Esophagus squamous epithelium (tissue), 5 donors: ENCODE results near the gene CCDC85C. TPM values are rescaled to one million over a fixed set of nuclear protein-coding genes. Genes with fewer than 3 reads are reported as not detected.

Experiments
- DNase-seq: peaks from one replicate; lab custom pipeline; 2025; lab: John Stamatoyannopoulos, UW
- H3K27ac ChIP-seq, 4 donors: fragments of 200-600 bp; sonication (generic); one replicate each; pipeline ENCODE4 v1.5.1; 2016 to 2019; ENCODE audit warnings: mild to moderate bottlenecking in 1 of 4
- H3K27me3 ChIP-seq, 4 donors: fragments of 200-600 bp; sonication (generic); 1 replicate in 3 of 4; 2 replicates in 1 of 4; pipeline versions ENCODE4 v1.5.1 to v1.6.0; 2017 to 2021; ENCODE audit warnings: antibody characterized with exemption in 1 of 4
- H3K36me3 ChIP-seq, 3 donors: fragments of 200-600 bp; sonication (generic); one replicate each; pipeline ENCODE4 v1.5.1; 2016 to 2019
- H3K4me1 ChIP-seq, 3 donors: fragments of 200-600 bp; sonication (generic); one replicate each; pipeline ENCODE4 v1.5.1; 2017 to 2019
- H3K4me3 ChIP-seq, 4 donors: fragments of 200-600 bp; sonication (generic); 1 replicate in 3 of 4; 2 replicates in 1 of 4; pipeline ENCODE4 v1.5.1; 2016 to 2019; ENCODE audit warnings: mild to moderate bottlenecking in 2 of 4, moderate library complexity in 1 of 4
- H3K9me3 ChIP-seq, 3 donors: fragments of 200-600 bp; sonication (generic); one replicate each; pipeline ENCODE4 v1.5.1; 2016 to 2019
- POLR2A ChIP-seq, 4 donors: fragments of 450-650 bp; IDR thresholded peaks; one replicate each; pipeline ENCODE4 v1.6.1; 2017; ENCODE audit warnings: antibody characterized with exemption in 4 of 4, mild to moderate bottlenecking in 4 of 4, moderate library complexity in 3 of 4
- WGBS, 2 donors: methylation state at CpG; one replicate each; pipeline ENCODE4 v1.1.5; 2018; 5-methylcytosine and 5-hydroxymethylcytosine counted together
- intact Hi-C: fragments of 100-400 bp; cut with DNase I; formaldehyde crosslinking; loops from one replicate; pipeline ENCODE4 v1.15.0; 2022
- total RNA-seq, 4 donors: library from RNA; depleted of rRNA; stranded (reverse); fragments of >200 nt; gene quantifications; one replicate each; pipeline ENCODE4 v1.1.0, GENCODE V29; 2016
- TF ChIP-seq, protein P1 (sequence below), 6 experiments: fragments of 450-650 bp in 4 of 6; fragments of 200-600 bp in 2 of 6; sonication (generic) in 2 of 6; IDR thresholded peaks; one replicate each; pipeline ENCODE4 v1.5.1; 2016 to 2019; ENCODE audit warnings: antibody characterized with exemption in 6 of 6, mild to moderate bottlenecking in 4 of 6, moderate library complexity in 4 of 6
- donor health status: DM: yes; HTN: yes; CAD: no.

Gene CCDC85C
- total RNA-seq, 4 donors from 2014 or later = 23.4 to 52.0 (median 27.1) TPM

DNA sequence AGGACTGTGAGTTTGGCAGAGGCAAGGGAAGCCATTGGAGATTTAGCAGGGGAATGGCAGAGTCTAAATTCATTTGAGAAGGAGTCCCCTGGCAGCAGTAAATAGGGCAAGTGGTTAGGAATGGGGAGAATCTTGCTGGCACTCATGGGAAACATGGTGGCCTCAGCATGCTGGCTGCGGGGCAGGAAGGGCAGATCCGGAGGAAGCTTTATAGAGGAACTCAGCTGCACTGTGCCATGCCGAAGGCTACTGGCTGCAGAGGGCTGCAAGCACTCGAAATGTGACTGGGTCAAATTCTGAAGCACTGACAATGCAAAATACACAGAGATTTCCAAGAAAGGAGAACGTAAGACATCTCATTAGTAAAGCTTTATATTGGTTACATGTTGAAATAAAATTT is 98.9 kb downstream of the CCDC85C start:
- no peak overlapping the region for H3K4me3 ChIP-seq
- peaks cover 32 to 100% (median 60%) of the 10 kb centered on the region in 3 donors for H3K36me3 ChIP-seq
- TF ChIP-seq, protein P1, sequence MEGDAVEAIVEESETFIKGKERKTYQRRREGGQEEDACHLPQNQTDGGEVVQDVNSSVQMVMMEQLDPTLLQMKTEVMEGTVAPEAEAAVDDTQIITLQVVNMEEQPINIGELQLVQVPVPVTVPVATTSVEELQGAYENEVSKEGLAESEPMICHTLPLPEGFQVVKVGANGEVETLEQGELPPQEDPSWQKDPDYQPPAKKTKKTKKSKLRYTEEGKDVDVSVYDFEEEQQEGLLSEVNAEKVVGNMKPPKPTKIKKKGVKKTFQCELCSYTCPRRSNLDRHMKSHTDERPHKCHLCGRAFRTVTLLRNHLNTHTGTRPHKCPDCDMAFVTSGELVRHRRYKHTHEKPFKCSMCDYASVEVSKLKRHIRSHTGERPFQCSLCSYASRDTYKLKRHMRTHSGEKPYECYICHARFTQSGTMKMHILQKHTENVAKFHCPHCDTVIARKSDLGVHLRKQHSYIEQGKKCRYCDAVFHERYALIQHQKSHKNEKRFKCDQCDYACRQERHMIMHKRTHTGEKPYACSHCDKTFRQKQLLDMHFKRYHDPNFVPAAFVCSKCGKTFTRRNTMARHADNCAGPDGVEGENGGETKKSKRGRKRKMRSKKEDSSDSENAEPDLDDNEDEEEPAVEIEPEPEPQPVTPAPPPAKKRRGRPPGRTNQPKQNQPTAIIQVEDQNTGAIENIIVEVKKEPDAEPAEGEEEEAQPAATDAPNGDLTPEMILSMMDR (IDR thresholded peaks at IDR 0.05) = no peak
- TF ChIP-seq POLR2A (IDR thresholded peaks at IDR 0.05) = no peak
- WGBS, 2 donors = 87 to 96% methylated on average over 5 of the region's 5 CpGs
- H3K27ac ChIP-seq = no peak overlapping the region
- no peaks in the 10 kb centered on the region for H3K27me3 ChIP-seq
- intact Hi-C loops = no loop called here
- H3K9me3 ChIP-seq = no peaks in the 10 kb centered on the region
- peaks cover 0 to 6% (median 0%) of the 10 kb centered on the region in 3 donors for H3K4me1 ChIP-seq
- DNase-seq = no peak

DNA sequence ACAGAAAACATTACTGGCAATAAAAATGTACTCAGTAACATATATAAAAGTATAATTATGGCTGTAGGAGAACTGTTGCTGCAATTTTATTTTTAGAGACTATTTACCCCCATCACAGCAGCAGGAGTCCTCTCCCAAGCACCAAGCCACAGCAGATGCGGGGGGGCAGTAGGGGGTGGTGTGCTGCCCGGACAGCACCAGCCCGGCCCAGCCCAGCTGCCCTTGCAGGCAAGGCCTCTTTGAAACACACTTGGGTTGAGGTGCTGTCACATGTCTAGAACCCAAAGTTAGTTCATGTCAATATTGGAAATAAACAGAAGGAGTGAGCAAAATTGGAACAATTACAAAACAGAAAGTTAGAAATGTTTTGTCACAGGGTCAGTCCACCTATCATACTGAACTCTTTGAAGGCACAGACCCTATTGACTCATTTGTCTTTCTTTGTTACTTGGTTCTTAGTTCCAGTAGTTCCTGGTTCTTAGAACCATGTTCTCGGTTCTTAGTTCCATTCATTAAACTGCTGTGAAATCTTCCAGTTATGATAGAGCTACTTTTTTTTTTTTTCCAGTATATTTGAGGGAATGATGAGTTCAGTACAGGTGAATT is 100.1 kb downstream of the CCDC85C start:
- WGBS, 2 donors = 84 to 87% methylated on average over 4 of the region's 4 CpGs
- H3K27ac ChIP-seq = no peak overlapping the region
- peaks cover 0 to 6% (median 0%) of the 10 kb centered on the region in 3 donors for H3K4me1 ChIP-seq
- no peaks in the 10 kb centered on the region for H3K9me3 ChIP-seq
- no peak for DNase-seq
- no peaks in the 10 kb centered on the region for H3K27me3 ChIP-seq
- intact Hi-C loops = no loop called here
- peaks cover 27 to 99% (median 54%) of the 10 kb centered on the region in 3 donors for H3K36me3 ChIP-seq
- no peak overlapping the region for H3K4me3 ChIP-seq
- TF ChIP-seq POLR2A (IDR thresholded peaks at IDR 0.05) = no peak
- TF ChIP-seq, protein P1 (IDR thresholded peaks at IDR 0.05) = no peak

DNA sequence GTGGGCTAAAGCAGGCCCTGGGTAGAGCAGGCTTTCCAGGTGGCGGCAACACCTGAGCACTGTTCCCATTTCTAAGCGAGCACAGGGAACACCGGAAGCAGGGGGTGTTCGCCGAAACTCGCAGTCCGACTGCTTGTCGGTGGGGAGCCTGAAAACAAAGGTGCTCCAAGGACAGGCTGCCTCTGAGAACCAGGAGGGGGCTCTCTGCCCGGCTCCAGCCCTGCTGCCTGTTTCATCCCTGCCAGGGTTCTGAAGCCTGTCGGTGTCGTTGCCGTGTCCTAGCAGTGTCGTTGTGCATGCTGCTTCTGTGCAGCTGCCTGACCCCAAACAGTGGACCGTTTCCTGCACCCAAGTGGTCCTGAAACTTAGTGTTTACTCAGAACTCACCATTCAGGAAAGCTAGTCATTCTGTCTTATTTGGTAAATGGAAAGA is 101.0 kb downstream of the CCDC85C start:
- no peak for TF ChIP-seq POLR2A (IDR thresholded peaks at IDR 0.05)
- TF ChIP-seq, protein P1 (IDR thresholded peaks at IDR 0.05) = no peak
- Histone ChIP-seq H3K4me1 (no peaks in the 10 kb centered on the region), H3K9me3 (no peaks in the 10 kb centered on the region), H3K4me3 (no peak overlapping the region), H3K27me3 (no peaks in the 10 kb centered on the region), H3K36me3 (peaks cover 19 to 99% (median 44%) of the 10 kb centered on the region in 3 donors), H3K27ac (no peak overlapping the region)
- 86 to 87% methylated on average over 10 to 12 of the region's 14 CpGs for WGBS, 2 donors
- DNase-seq = no peak
- intact Hi-C loops = no loop called here

DNA sequence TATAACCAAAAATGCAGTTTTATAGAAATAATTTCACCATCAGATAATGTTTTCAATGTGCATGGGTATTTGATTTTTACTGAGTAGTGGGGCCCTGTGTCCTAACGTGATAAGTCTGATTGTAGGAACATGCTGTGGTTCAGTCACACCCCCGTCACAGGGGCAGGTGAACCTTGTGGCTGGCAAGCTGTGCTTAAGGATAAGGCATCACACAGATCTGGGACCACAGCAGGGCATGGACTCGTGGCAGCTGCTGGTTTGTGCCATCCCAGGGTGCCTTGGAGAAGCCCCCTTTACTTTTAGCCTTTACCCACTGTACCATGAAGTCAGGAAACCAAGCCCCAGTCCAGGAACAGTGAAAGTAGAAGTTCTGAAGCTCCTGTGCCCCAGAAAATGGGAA is 106.1 kb downstream of the CCDC85C start:
- no peak overlapping the region for H3K4me3 ChIP-seq
- 83 to 92% methylated on average over 1 to 3 of the region's 3 CpGs for WGBS, 2 donors
- intact Hi-C loops = no loop called here
- DNase-seq = no peak
- TF ChIP-seq, protein P1 (IDR thresholded peaks at IDR 0.05) = no peak
- TF ChIP-seq POLR2A (IDR thresholded peaks at IDR 0.05) = no peak
- no peaks in the 10 kb centered on the region for H3K9me3 ChIP-seq
- no peaks in the 10 kb centered on the region for H3K27me3 ChIP-seq
- no peak overlapping the region for H3K27ac ChIP-seq
- peaks cover 12 to 99% (median 25%) of the 10 kb centered on the region in 3 donors for H3K36me3 ChIP-seq
- no peaks in the 10 kb centered on the region for H3K4me1 ChIP-seq

DNA sequence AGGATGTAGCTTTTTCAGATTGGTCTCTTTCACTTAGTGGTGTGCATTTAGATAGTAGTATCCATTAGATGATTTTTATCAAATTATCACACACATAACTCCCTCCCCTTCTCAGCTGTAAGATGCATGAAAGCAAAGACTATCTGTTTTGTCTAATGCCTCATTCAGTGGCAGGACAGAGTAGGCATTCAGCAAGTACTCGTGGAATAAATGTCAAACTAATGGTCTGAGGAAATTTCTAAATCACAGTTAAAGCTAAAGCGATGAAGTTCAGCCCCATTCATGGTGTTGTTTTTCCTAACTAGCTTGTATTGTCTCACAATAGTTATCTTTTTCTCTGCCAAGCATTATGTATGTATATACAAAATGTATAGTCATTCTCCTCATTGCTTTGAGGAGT is 106.7 kb downstream of the CCDC85C start:
- H3K36me3 ChIP-seq = peaks cover 7 to 99% (median 25%) of the 10 kb centered on the region in 3 donors
- WGBS, 2 donors = 90 to 97% methylated on average over 2 of the region's 2 CpGs
- no peaks in the 10 kb centered on the region for H3K27me3 ChIP-seq
- H3K27ac ChIP-seq = no peak overlapping the region
- TF ChIP-seq POLR2A (IDR thresholded peaks at IDR 0.05) = no peak
- TF ChIP-seq, protein P1 (IDR thresholded peaks at IDR 0.05) = no peak
- H3K9me3 ChIP-seq = no peaks in the 10 kb centered on the region
- DNase-seq = no peak
- no peaks in the 10 kb centered on the region for H3K4me1 ChIP-seq
- no peak overlapping the region for H3K4me3 ChIP-seq
- intact Hi-C loops = no loop called here
